DND-41 (cell line): Measurements from ENCODE around the gene CHSY1.

Source experiments
- ATAC-seq: fragments of 200-7000 bp; cut with Tn5 transposase; 3 replicates; pipeline ENCODE4 v1.9.1; 2021; ENCODE audit warnings: low read depth; ENCODE audit not compliant: insufficient read depth
- DNase-seq: peaks from one replicate; pipeline ENCODE4 v3.0.0-alpha.2; 2020
- H2AFZ ChIP-seq: 2 replicates; pipeline ENCODE4 v1.6.0; 2012; ENCODE audit warnings: low read depth, low read length
- H3K27ac ChIP-seq: 2 replicates; pipeline ENCODE4 v1.5.1; 2012; ENCODE audit warnings: low read length, inconsistent platforms
- H3K27me3 ChIP-seq: fragments of 200-600 bp; sonication (generic); 2 replicates; pipeline ENCODE4 v1.6.0; 2012; ENCODE audit warnings: low read length, mild to moderate bottlenecking, inconsistent platforms; ENCODE audit not compliant: insufficient read depth, poor library complexity
- H3K36me3 ChIP-seq: 2 replicates; pipeline ENCODE4 v1.5.1; 2012; ENCODE audit warnings: low read length, inconsistent platforms; ENCODE audit not compliant: insufficient read depth
- H3K4me1 ChIP-seq: 2 replicates; pipeline ENCODE4 v1.5.1; 2012; ENCODE audit warnings: mild to moderate bottlenecking, low read length; ENCODE audit not compliant: insufficient read depth
- H3K4me2 ChIP-seq: 2 replicates; pipeline ENCODE4 v1.6.0; 2012; ENCODE audit warnings: mild to moderate bottlenecking, moderate library complexity, low read length, inconsistent platforms; ENCODE audit not compliant: insufficient read depth
- H3K4me3 ChIP-seq, 2 experiments: fragments of 200-600 bp in 1 of 2; shearing (Covaris generic) in 1 of 2; 2 replicates each; pipeline ENCODE4 v1.5.1; 2012 to 2016; ENCODE audit warnings: inconsistent platforms in 2 of 2, low read length in 2 of 2, mild to moderate bottlenecking in 2 of 2, low read depth in 1 of 2, moderate library complexity in 1 of 2
- H3K79me2 ChIP-seq: 2 replicates; pipeline ENCODE4 v1.6.0; 2012; ENCODE audit warnings: low read length, inconsistent platforms; ENCODE audit not compliant: insufficient read depth
- H3K9ac ChIP-seq: 2 replicates; pipeline ENCODE4 v1.6.0; 2012; ENCODE audit warnings: low read depth, mild to moderate bottlenecking, inconsistent platforms, low read length, moderate library complexity
- H3K9me3 ChIP-seq: 2 replicates; pipeline ENCODE4 v1.5.1; 2012; ENCODE audit warnings: low read length, moderate library complexity, mild to moderate bottlenecking, inconsistent platforms; ENCODE audit not compliant: insufficient read depth, severe bottlenecking
- H4K20me1 ChIP-seq: 2 replicates; pipeline ENCODE4 v1.6.0; 2012; ENCODE audit warnings: low read length; ENCODE audit not compliant: insufficient read depth
- CTCF ChIP-seq: IDR thresholded peaks from 2 replicates; pipeline ENCODE4 v1.5.1; 2012; ENCODE audit warnings: borderline replicate concordance, low read length, moderate library complexity, mild to moderate bottlenecking; ENCODE audit not compliant: poor library complexity, severe bottlenecking; ENCODE audit errors: extremely low read depth
- EZH2 ChIP-seq: IDR thresholded peaks from 3 replicates; pipeline ENCODE4 v1.6.1; 2012; ENCODE audit warnings: borderline replicate concordance, low read depth, mild to moderate bottlenecking, moderate library complexity, low read length, inconsistent platforms; ENCODE audit not compliant: severe bottlenecking

CHSY1 gene

GRCh38 chr15:101168898-101169494 is 82.9 kb downstream of the CHSY1 start:
- no peak for DNase-seq
- ATAC-seq: no peak
- peak overlapping the region; percentile 79 for H3K4me2 ChIP-seq
- H3K79me2 ChIP-seq: no peaks in the 10 kb centered on the region
- H3K4me1 ChIP-seq: peaks cover 69% of the 10 kb centered on the region
- peak overlapping the region; percentile 44 for H3K9ac ChIP-seq
- H2AFZ ChIP-seq: no peak overlapping the region
- H3K4me3 ChIP-seq: peak overlapping the region in 1 of 2 experiments; percentile 50; a peak in 2 of 4 replicates
- H3K27ac ChIP-seq: peak overlapping the region; percentile 89
- no peaks in the 10 kb centered on the region for H4K20me1 ChIP-seq
- H3K27me3 ChIP-seq: no peaks in the 10 kb centered on the region
- TF ChIP-seq EZH2 (no peak), CTCF (no peak)
- no peaks in the 10 kb centered on the region for H3K36me3 ChIP-seq
- peaks cover 19% of the 10 kb centered on the region for H3K9me3 ChIP-seq

GRCh38 chr15:101168463-101168824 is 83.4 kb downstream of the CHSY1 start:
- ATAC-seq: no peak
- no peak for TF ChIP-seq EZH2
- no peak for TF ChIP-seq CTCF
- peaks cover 63% of the 10 kb centered on the region for H3K4me1 ChIP-seq
- H3K27me3 ChIP-seq: no peaks in the 10 kb centered on the region
- DNase-seq: no peak
- no peak overlapping the region for H2AFZ ChIP-seq
- peak overlapping the region; percentile 89 for H3K27ac ChIP-seq
- H3K79me2 ChIP-seq: no peaks in the 10 kb centered on the region
- H3K9me3 ChIP-seq: peaks cover 19% of the 10 kb centered on the region
- H3K4me3 ChIP-seq: peak overlapping the region in 1 of 2 experiments; percentile 50; a peak in 2 of 4 replicates
- H3K36me3 ChIP-seq: no peaks in the 10 kb centered on the region
- H4K20me1 ChIP-seq: no peaks in the 10 kb centered on the region
- H3K9ac ChIP-seq: peak overlapping the region; percentile 44
- H3K4me2 ChIP-seq: peak overlapping the region; percentile 79

GRCh38 chr15:101167753-101168462 is 83.9 kb downstream of the CHSY1 start:
- no peaks in the 10 kb centered on the region for H3K79me2 ChIP-seq
- no peak for TF ChIP-seq CTCF
- no peak for TF ChIP-seq EZH2
- H3K36me3 ChIP-seq: no peaks in the 10 kb centered on the region
- peak overlapping the region; percentile 60 for H2AFZ ChIP-seq
- DNase-seq: peak; percentile 91
- peak overlapping the region; percentile 55 for H3K9ac ChIP-seq
- peak overlapping the region; percentile 79 for H3K4me2 ChIP-seq
- peak; percentile 86 for ATAC-seq
- H3K27me3 ChIP-seq: no peaks in the 10 kb centered on the region
- H3K9me3 ChIP-seq: peaks cover 19% of the 10 kb centered on the region
- peak overlapping the region in 1 of 2 experiments; percentile 50; a peak in 3 of 4 replicates for H3K4me3 ChIP-seq
- peaks cover 58% of the 10 kb centered on the region for H3K4me1 ChIP-seq
- no peaks in the 10 kb centered on the region for H4K20me1 ChIP-seq
- peak overlapping the region; percentile 89 for H3K27ac ChIP-seq
